DMS 273 (cell line): Measurements from ENCODE around the gene RBMS3.
"Not testable (repeated sequence)": the region's sequence is repeated elsewhere in the genome, so short reads cannot be mapped to it uniquely, and the experiment has no call there.

Experiments
- DNase-seq: peaks from one replicate; lab custom pipeline; 2025; ENCODE audit not compliant: unreplicated experiment; lab: John Stamatoyannopoulos, UW

Gene RBMS3

DNA sequence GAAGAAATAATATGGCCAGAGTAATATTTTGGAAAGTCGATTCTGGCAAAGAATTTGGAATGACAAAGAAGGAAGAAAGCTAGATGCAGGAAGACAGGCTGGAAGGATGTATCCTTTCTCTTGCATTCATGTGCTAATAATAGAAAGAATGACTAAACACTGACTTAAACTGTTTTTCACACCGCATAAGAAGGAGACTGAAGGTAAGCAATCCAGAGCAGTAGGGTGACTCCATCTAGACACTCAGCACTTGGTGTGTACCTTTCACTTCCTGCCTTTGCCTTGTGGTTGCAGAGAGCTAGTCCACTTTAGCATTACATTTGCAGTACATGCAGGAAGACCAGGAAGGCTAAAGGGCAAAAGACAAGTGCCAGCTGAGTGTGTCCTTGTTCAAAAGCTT, 234.6 kb downstream of the RBMS3 start:
- no peak for DNase-seq

GRCh38 chr3:29516164-29516563, 235.3 kb downstream of the RBMS3 start:
- DNase-seq = no peak

GRCh38 chr3:29520764-29521163, 239.9 kb downstream of the RBMS3 start:
- DNase-seq = no peak

DNA sequence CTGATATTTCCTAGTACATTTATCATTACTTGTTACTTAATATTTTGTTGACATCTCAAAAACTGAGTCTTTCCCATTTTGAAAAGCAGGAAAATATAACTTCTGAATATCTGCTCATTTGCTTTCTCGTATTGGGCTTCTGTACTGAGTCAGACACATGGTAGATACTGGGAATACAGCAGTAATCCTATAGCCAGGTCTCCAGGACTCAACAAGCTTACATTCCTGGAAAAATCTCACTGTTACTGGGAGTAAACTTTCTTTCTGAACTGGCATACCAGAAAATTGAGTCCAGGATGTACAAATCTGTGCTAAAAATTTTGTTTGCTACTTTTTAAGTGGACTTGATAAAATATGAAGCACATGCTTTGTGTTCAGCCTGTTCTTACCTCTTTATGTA, 240.4 kb downstream of the RBMS3 start:
- DNase-seq = no peak

DNA sequence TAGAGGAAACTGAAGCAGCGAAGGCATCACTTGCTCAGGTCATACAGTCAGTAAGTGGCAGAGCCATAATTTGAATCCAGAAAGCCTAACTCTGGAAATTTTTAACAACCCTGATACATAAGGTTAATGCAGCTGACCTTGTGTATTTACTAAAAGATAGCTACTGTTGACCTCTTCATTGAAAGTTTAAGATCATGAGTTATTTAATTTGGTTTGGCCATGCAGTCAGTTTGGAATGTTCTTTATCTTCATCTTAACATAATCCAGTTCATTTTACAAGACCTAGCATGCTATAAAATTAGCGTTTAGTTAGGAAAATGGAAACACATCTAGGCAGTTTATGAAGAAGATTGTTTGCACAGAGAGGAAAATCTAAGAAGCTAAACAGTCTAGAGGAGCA, 240.9 kb downstream of the RBMS3 start:
- no peak for DNase-seq

- DNase-seq = not testable (repeated sequence)
Measured at GRCh38 chr3:29524433-29524832, 243.6 kb downstream of the RBMS3 start.

GRCh38 chr3:29525254-29525881, 244.5 kb downstream of the RBMS3 start:
- no peak for DNase-seq

DNA sequence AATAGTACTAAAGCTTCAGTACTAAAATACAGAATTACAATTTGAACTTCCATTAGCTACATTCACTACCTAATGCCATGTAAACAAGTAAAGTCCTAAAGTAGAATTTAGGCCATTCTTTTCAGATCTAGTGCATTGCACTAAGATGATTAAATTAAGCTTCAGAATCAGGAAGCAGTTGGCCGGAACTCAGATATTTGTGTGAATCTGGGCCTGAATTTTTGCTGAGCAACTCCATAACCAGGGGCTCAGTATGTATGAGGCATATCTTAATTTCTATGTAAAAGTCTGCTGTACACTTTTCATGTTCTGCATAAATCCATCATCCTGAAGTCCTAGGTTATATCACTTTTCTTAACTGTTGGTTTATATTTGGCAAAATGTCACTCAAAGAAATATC, 246.4 kb downstream of the RBMS3 start:
- no peak for DNase-seq

DNA sequence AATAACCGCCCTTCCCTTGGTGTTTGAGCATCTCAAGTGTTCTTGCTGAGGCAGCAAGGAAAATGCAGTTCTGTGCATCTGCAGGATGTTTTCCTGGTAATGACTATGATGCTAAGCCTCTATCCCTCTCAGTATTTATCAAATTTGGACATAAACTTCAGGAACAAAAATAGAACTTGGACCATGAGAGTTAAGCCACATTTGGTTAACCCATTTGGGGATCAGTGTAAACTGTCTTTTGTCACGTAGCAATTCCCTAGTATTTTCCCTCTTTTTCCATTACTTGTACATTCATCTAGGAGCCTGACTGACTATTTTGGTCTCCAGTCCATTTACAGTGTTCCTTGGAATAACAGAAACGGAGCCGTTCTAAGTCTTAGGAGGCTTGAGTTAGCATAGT, 250.8 kb downstream of the RBMS3 start:
- no peak for DNase-seq

- no peak for DNase-seq
Measured at GRCh38 chr3:29532473-29532872, 251.6 kb downstream of the RBMS3 start.

DNA sequence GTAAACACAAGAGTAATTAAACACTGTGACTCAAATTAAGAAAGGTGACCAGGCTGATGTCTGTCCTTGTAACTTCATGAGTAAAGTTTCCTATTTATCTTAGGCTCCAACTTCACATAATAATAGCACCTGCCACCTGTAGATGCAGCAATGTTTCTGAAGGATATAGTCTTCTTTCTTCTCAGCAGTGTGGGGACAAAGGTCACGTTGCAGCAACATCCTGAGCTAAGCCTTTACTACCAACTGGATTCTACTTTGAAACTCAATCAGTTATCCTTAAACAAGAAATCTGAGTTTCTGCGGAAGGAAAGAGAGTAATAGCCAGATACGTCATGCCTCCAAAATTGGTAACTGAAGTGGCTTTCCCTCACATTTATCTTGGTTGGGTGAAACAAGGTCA, 253.1 kb downstream of the RBMS3 start:
- DNase-seq = no peak

GRCh38 chr3:29536016-29536758, 255.3 kb downstream of the RBMS3 start:
- no peak for DNase-seq

DNA sequence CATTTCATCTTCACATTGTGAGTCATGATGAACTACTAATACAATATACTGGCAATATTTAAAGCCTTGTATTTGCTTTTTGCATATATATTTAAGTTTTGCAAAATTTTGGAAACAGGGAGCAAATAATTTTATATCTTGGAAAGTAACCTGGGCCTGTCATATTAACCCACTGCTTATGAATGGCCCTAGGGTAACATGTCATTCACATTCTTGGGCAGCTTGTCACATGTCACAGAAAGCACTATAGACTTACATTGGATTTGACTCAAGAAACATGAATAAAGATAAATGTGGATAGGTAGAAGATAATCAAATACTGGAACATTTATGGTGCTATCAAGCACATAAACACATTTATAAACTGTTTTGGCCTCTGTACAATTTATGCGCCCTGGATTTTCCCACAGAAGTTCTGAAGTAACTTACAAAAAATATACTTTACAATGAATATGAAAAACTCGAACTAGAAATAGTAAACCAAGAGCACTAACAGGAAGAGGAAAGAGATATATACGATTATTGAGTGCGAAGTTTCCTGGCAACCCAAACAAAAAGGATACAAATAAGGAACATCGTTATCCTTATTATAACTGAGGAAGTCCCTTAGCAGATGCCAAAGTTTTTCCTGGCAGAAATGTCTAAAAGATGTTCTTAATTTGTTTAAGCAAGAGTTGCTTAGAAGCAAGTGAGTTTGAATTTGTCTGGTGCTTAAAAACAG, 257.2 kb downstream of the RBMS3 start:
- DNase-seq = no peak

DNA sequence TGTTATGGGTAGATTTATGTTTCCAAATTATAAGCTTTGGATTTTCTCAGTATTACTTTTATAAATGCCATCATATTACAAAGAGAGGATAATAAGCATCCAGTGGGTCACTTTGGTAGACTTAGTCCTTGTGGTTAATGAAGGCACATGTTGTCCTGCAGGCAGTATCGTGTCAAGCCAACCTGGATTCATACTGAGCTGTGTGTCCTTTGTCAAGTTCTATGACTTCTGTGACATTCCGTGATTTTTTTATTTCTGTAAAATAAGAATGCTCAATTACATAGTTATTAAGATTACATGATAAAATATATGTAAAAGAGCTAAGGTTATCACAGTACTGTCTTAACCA, 257.7 kb downstream of the RBMS3 start:
- DNase-seq = no peak

DNA sequence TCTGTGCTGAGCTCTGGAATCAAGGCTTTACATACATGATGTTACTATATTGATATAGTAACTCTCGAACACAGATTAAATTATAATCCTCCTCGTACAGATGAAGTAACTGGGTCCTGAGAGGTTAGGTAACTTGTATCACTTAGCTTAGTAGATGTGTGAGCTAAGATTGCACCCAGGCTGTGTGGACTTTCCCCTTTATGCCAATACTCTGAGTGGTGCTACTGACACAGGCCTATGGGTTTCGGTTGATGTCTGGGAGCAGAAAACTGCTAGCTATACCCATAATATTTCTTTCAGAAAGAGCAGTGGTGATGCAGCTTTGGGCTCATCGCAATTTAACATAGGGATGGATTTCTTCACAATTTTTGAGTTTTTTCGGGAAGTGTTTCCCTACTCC, 259.7 kb downstream of the RBMS3 start:
- DNase-seq = no peak

DNA sequence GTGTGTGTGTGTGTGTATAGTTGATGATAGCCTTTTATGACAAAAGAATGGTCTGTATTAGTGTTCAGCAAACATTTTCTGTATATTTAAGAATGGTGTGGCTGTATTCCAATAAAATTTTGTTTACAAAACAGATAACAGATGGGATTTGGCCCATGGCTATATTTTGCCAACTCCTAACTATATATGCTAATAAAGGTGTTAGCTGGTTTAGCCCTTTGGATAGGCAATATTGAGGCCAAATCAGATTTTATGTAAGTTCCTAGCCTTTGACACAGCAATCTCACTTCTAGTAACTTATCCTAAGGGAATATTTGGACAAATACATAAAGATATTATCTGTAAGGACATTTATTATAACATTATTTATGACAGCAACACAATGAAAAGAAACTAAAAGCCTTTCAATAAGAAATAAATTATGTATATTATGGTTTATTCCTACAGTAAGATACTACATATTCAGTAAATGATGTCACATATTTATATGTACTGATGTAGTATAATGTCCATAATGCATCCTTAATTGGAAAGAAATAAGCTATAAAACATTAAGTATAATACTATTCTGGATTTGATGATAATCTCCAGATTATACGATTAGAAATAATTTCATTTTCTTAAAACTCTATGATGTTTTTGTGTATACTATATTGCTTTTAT, 264.0 kb downstream of the RBMS3 start:
- DNase-seq = peak; percentile 2

DNA sequence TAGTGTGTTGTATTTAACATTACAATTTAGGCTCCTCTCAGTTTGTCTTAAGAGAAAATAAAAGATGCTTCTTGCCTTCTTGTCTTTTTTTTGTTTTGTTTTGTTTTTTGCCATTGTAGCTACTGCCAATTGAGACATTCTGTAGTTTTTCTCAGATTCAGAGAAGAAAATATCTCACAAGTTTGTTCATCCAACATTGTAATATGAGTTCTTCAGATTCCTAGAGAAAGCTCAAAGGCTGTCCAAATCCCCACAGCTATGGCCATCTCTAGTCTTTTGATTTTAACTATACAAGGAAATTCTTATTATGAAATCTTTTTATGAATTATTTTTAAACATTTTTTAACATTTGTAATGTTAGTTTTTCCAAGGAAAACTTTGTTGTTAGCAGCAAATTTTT, 264.7 kb downstream of the RBMS3 start:
- no peak for DNase-seq

GRCh38 chr3:29552051-29552450, 271.2 kb downstream of the RBMS3 start:
- DNase-seq = no peak

DNA sequence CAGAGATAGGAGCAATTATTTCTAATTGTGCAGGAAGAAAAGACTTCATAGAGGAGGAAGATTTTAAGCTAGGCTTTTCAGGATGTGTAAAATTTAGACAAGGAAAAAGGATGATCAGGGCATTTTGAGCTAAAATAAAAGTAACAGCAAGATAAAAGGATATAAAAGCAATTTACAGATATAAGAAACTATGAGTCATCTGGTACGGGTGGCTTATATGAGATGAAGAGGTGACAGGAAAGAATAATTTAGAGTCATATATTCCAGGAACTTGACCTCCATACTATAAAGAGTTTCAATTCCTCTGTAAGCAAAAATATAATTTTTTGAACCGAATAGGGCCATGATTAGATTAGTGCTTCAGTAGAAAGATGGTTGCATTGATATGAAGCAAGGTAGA, 273.7 kb downstream of the RBMS3 start:
- DNase-seq = no peak

DNA sequence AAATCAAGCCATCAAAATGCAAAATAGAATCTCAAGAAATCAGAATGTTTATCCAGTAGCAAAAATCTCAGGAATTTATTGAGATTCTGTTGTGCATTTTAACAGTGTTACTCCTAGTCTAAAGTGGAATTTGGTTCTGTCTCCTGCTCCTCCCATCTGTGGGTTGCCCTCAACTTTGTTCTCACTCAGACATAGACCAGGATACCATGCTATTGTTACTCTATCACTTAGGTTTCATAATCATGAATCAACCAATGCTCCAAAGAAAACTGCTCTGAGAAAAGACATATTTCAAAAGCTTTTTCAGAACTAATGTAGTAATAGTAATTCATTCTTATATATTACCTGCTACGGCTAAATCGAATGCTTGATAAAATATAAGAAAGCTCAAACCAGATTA, 274.7 kb downstream of the RBMS3 start:
- no peak for DNase-seq

- DNase-seq = no peak
Measured at GRCh38 chr3:29557186-29557585, 276.3 kb downstream of the RBMS3 start.

- DNase-seq = no peak
Measured at GRCh38 chr3:29557825-29558224, 277.0 kb downstream of the RBMS3 start.
